Fibroblast of lung (primary cell): Measurements from ENCODE around the gene CILP. TPM values are rescaled to one million over a fixed set of nuclear protein-coding genes. Genes with fewer than 3 reads are reported as not detected.

ENCODE experiments used
- DNase-seq, 2 donors: peaks; one replicate each; pipeline versions ENCODE4 v3.0.0 to v3.0.0-alpha.2; 2010; ENCODE audit warnings: low read depth in 2 of 2
- H2AFZ ChIP-seq: 2 replicates; pipeline ENCODE4 v1.5.1; 2012; ENCODE audit warnings: low read length, control low read depth, inconsistent platforms
- H3K27ac ChIP-seq: 2 replicates; pipeline ENCODE4 v1.5.1; 2011; ENCODE audit warnings: low read length, control low read depth; ENCODE audit not compliant: insufficient read depth
- H3K27me3 ChIP-seq: 2 replicates; pipeline ENCODE4 v1.5.1; 2011; ENCODE audit warnings: mild to moderate bottlenecking, low read length; ENCODE audit not compliant: control insufficient read depth, insufficient read depth
- H3K36me3 ChIP-seq: 2 replicates; pipeline ENCODE4 v1.5.1; 2011; ENCODE audit warnings: low read length; ENCODE audit not compliant: control insufficient read depth, insufficient read depth
- H3K4me1 ChIP-seq: 2 replicates; pipeline ENCODE4 v1.5.1; 2011; ENCODE audit warnings: low read length; ENCODE audit not compliant: control insufficient read depth, insufficient read depth; ENCODE audit errors: extremely low read depth
- H3K4me2 ChIP-seq: 2 replicates; pipeline ENCODE4 v1.5.1; 2011; ENCODE audit warnings: low read length, control low read depth; ENCODE audit not compliant: insufficient read depth; ENCODE audit errors: extremely low read depth
- H3K4me3 ChIP-seq, 4 experiments: fragments of 200-600 bp in 1 of 4; sonication (generic) in 1 of 4; replicated peaks in 1 of 4; 2 replicates each; pipeline ENCODE4 v1.5.1; 2011 to 2016; ENCODE audit warnings: low read length in 4 of 4, low read depth in 3 of 4, mild to moderate bottlenecking in 3 of 4, control low read depth in 2 of 4, inconsistent platforms in 1 of 4, mixed read lengths in 1 of 4; ENCODE audit not compliant: insufficient read depth in 1 of 4; ENCODE audit errors: control extremely low read depth in 1 of 4
- H3K79me2 ChIP-seq: 2 replicates; pipeline ENCODE4 v1.5.1; 2012; ENCODE audit warnings: mild to moderate bottlenecking, low read length, inconsistent platforms; ENCODE audit not compliant: control insufficient read depth, insufficient read depth
- H3K9ac ChIP-seq: 2 replicates; pipeline ENCODE4 v1.5.1; 2011; ENCODE audit warnings: mild to moderate bottlenecking, low read length, control low read depth; ENCODE audit not compliant: insufficient read depth
- H3K9me3 ChIP-seq: 2 replicates; pipeline ENCODE4 v1.5.1; 2012; ENCODE audit warnings: low read depth, low read length; ENCODE audit not compliant: control insufficient read depth, insufficient read depth
- H4K20me1 ChIP-seq: 2 replicates; pipeline ENCODE4 v1.5.1; 2011; ENCODE audit warnings: low read length; ENCODE audit not compliant: control insufficient read depth, insufficient read depth; ENCODE audit errors: extremely low read depth
- CTCF ChIP-seq, 2 donors: IDR thresholded peaks in 1 of 2; conservative IDR thresholded peaks in 1 of 2; 1 replicate in 1 of 2; 2 replicates in 1 of 2; pipeline ENCODE4 v1.5.1; 2011 to 2012; ENCODE audit warnings: low read length in 2 of 2, control low read depth in 1 of 2, inconsistent platforms in 1 of 2, low read depth in 1 of 2, mild to moderate bottlenecking in 1 of 2
- EZH2 ChIP-seq: IDR thresholded peaks from 2 replicates; pipeline ENCODE4 v1.5.1; 2012; ENCODE audit warnings: low read length, control low read depth, mild to moderate bottlenecking; ENCODE audit errors: missing control alignments
- polyA plus RNA-seq, 2 donors: library from polyadenylated mRNA; depleted of rRNA in 1 of 2; stranded (reverse) in 1 of 2; unstranded in 1 of 2; fragments of >200 nt; gene quantifications; 2 replicates each; pipeline ENCODE4 v1.2.1, GENCODE V29; 2011 to 2012; ENCODE audit warnings: missing spikeins in 1 of 2
- total RNA-seq: library from RNA; depleted of rRNA; stranded (reverse); fragments of >200 nt; gene quantifications from 2 replicates; pipeline ENCODE4 v1.2.1, GENCODE V29; 2014

Gene CILP
- total and polyA plus RNA-seq, 2 donors (not counting 1 experiment from before 2014, with no cell fraction given), result 0.06 to 0.17 TPM

GRCh38 chr15:65198571-65198970 is 12.7 kb downstream of the CILP start:
- H3K27me3 ChIP-seq, result peaks cover 5% of the 10 kb centered on the region
- TF ChIP-seq EZH2 (no peak), CTCF (conservative IDR thresholded peaks at IDR 0.05 in 1 of 2, IDR thresholded peaks at IDR 0.05 in 1 of 2; ENCODE audit: low read depth in 1 of 2, low read length in 2 of 2) (no peak)
- no peaks in the 10 kb centered on the region for H4K20me1 ChIP-seq
- H3K27ac ChIP-seq, result no peak overlapping the region
- no peak overlapping the region for H3K4me2 ChIP-seq
- no peak overlapping the region for H2AFZ ChIP-seq
- no peak overlapping the region for H3K4me3 ChIP-seq
- no peak overlapping the region for H3K9ac ChIP-seq
- H3K36me3 ChIP-seq, result no peaks in the 10 kb centered on the region
- H3K9me3 ChIP-seq, result no peaks in the 10 kb centered on the region
- no peak for DNase-seq
- no peaks in the 10 kb centered on the region for H3K79me2 ChIP-seq
- no peaks in the 10 kb centered on the region for H3K4me1 ChIP-seq

- Histone ChIP-seq H3K4me1 (no peaks in the 10 kb centered on the region), H3K4me3 (no peak overlapping the region), H4K20me1 (no peaks in the 10 kb centered on the region), H3K27ac (no peak overlapping the region), H3K9ac (no peak overlapping the region), H3K9me3 (no peaks in the 10 kb centered on the region), H2AFZ (no peak overlapping the region), H3K27me3 (peaks cover 5% of the 10 kb centered on the region), H3K79me2 (no peaks in the 10 kb centered on the region), H3K36me3 (no peaks in the 10 kb centered on the region), H3K4me2 (no peak overlapping the region)
- DNase-seq, result no peak
- TF ChIP-seq CTCF (conservative IDR thresholded peaks at IDR 0.05 in 1 of 2, IDR thresholded peaks at IDR 0.05 in 1 of 2; ENCODE audit: low read depth in 1 of 2, low read length in 2 of 2), result no peak
- TF ChIP-seq EZH2, result no peak
These were observed 14.0 kb downstream of the CILP start for GRCh38 chr15:65197337-65197645.

GRCh38 chr15:65196637-65197336 is 14.5 kb downstream of the CILP start:
- Histone ChIP-seq H3K27ac (no peak overlapping the region), H3K36me3 (no peaks in the 10 kb centered on the region), H3K27me3 (peaks cover 5% of the 10 kb centered on the region), H3K4me3 (no peak overlapping the region), H3K4me2 (no peak overlapping the region), H3K9ac (no peak overlapping the region), H2AFZ (no peak overlapping the region), H3K79me2 (no peaks in the 10 kb centered on the region), H3K9me3 (no peaks in the 10 kb centered on the region), H4K20me1 (no peaks in the 10 kb centered on the region), H3K4me1 (no peaks in the 10 kb centered on the region)
- TF ChIP-seq CTCF (conservative IDR thresholded peaks at IDR 0.05 in 1 of 2, IDR thresholded peaks at IDR 0.05 in 1 of 2; ENCODE audit: low read depth in 1 of 2, low read length in 2 of 2), result no peak
- no peak for TF ChIP-seq EZH2
- DNase-seq, result no peak
